ENCODE measurements around the gene RGS6.

DNA sequence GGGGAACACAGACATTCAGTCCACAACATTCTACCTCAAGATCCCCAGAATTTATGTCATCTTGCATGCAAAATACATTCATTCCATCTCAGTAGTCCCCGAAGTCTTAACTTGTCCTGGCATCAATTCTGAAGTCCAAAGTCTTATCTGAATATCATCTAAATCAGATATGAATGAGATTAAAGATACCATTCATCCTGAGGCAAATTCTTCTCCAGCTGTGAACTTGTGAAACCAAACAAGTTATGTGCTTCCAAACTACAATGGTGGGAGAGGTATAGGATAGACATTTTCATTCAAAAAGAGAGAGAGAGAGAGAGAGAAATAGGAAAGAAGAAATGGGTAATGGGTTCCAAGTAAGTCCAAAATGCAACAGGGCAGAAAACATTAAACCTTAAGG, 571.0 kb downstream of the RGS6 start:
- TF ChIP-seq, protein P1, sequence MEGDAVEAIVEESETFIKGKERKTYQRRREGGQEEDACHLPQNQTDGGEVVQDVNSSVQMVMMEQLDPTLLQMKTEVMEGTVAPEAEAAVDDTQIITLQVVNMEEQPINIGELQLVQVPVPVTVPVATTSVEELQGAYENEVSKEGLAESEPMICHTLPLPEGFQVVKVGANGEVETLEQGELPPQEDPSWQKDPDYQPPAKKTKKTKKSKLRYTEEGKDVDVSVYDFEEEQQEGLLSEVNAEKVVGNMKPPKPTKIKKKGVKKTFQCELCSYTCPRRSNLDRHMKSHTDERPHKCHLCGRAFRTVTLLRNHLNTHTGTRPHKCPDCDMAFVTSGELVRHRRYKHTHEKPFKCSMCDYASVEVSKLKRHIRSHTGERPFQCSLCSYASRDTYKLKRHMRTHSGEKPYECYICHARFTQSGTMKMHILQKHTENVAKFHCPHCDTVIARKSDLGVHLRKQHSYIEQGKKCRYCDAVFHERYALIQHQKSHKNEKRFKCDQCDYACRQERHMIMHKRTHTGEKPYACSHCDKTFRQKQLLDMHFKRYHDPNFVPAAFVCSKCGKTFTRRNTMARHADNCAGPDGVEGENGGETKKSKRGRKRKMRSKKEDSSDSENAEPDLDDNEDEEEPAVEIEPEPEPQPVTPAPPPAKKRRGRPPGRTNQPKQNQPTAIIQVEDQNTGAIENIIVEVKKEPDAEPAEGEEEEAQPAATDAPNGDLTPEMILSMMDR (IDR thresholded peaks at IDR 0.05), result no peak
- no peak for TF ChIP-seq POLR2A (IDR thresholded peaks at IDR 0.05)
